HG02642 (cell line): ENCODE results near the gene TECTA.
"Not testable (repeated sequence)": the region's sequence is repeated elsewhere in the genome, so short reads cannot be mapped to it uniquely, and the experiment has no call there.

Source experiments
- ATAC-seq: cut with Tn5 transposase; IDR thresholded peaks from one replicate; pipeline ENCODE4 v1.9.1; 2021; ENCODE audit warnings: mild to moderate bottlenecking; ENCODE audit not compliant: unreplicated experiment, poor library complexity

The TECTA gene

GRCh38 chr11:121091492-121092152 lies 9.4 kb upstream of the TECTA start:
- ATAC-seq = no peak

GRCh38 chr11:121095561-121095960 lies 5.5 kb upstream of the TECTA start:
- ATAC-seq = no peak

- no peak for ATAC-seq
These were observed 1.7 kb upstream of the TECTA start for GRCh38 chr11:121099364-121099763.

GRCh38 chr11:121099885-121100284 lies 1.2 kb upstream of the TECTA start:
- ATAC-seq = no peak

- no peak for ATAC-seq
These were observed 3.3 kb downstream of the TECTA start for GRCh38 chr11:121104312-121104762.

- no peak for ATAC-seq
These were observed 4.0 kb downstream of the TECTA start for GRCh38 chr11:121105063-121105480.

- no peak for ATAC-seq
These were observed 4.6 kb downstream of the TECTA start for GRCh38 chr11:121105481-121106195.

GRCh38 chr11:121106812-121107211 lies 5.8 kb downstream of the TECTA start:
- ATAC-seq = no peak

GRCh38 chr11:121108413-121108812 lies 7.4 kb downstream of the TECTA start:
- no peak for ATAC-seq

GRCh38 chr11:121109471-121109870 lies 8.4 kb downstream of the TECTA start:
- no peak for ATAC-seq

GRCh38 chr11:121109916-121110586 lies 9.0 kb downstream of the TECTA start:
- ATAC-seq = no peak

- no peak for ATAC-seq
These were observed 10.1 kb downstream of the TECTA start for GRCh38 chr11:121110871-121111724.

GRCh38 chr11:121112498-121113455 lies 11.7 kb downstream of the TECTA start:
- no peak for ATAC-seq

GRCh38 chr11:121113611-121114010 lies 12.6 kb downstream of the TECTA start:
- no peak for ATAC-seq

GRCh38 chr11:121115024-121115423 lies 14.0 kb downstream of the TECTA start:
- not testable (repeated sequence) for ATAC-seq

- ATAC-seq = no peak
These were observed 16.7 kb downstream of the TECTA start for GRCh38 chr11:121117788-121118187.

- no peak for ATAC-seq
These were observed 18.4 kb downstream of the TECTA start for GRCh38 chr11:121119440-121119839.

- ATAC-seq = no peak
These were observed 21.3 kb downstream of the TECTA start for GRCh38 chr11:121122328-121122727.

- no peak for ATAC-seq
These were observed 22.5 kb downstream of the TECTA start for GRCh38 chr11:121123496-121124069.
